Tracheal epithelial cell (primary cell): ENCODE data around the gene STX2. TPM values are rescaled to one million over a fixed set of nuclear protein-coding genes. Genes with fewer than 3 reads are reported as not detected.

Source experiments
- total RNA-seq: library from RNA; depleted of rRNA; stranded (reverse); fragments of >200 nt; gene quantifications from 2 replicates; pipeline ENCODE4 v1.2.1, GENCODE V29; 2014

STX2 gene
- 5.1 and 16.6 TPM in 2 replicates for total RNA-seq

GRCh38 chr12:130838951-130839769 lies at the start of gene STX2:
Gene STX2, minus strand, starts transcription at chr12:130839250. Its CDS starts 151 bp downstream, at chr12:130839099.

GRCh38 chr12:130871286-130872178 lies 32.5 kb upstream of the STX2 start, which contains the start of gene RAN:
Gene RAN, plus strand, starts transcription at chr12:130872066. Its CDS starts 528 bp downstream, at chr12:130872594.

Other genes with a start within 250 kb of the STX2 start
- gene RIMBP2, start 123.0 kb downstream of the STX2 start, total RNA-seq, result under 0.01 TPM in 1 of 2 replicates, not detected in the other
- gene RAN, start 32.8 kb upstream of the STX2 start, total RNA-seq, result 520 and 855 TPM in 2 replicates
- not detected in 2 replicates for gene ADGRD1, start 114.7 kb upstream of the STX2 start, total RNA-seq